Fibroblast of lung (primary cell): Measurements from ENCODE around the gene CARMIL1. TPM values are rescaled to one million over a fixed set of nuclear protein-coding genes. Genes with fewer than 3 reads are reported as not detected.

Source experiments
- DNase-seq, 2 donors: peaks; one replicate each; pipeline versions ENCODE4 v3.0.0 to v3.0.0-alpha.2; 2010; ENCODE audit warnings: low read depth in 2 of 2
- H2AFZ ChIP-seq: 2 replicates; pipeline ENCODE4 v1.5.1; 2012; ENCODE audit warnings: low read length, control low read depth, inconsistent platforms
- H3K27ac ChIP-seq: 2 replicates; pipeline ENCODE4 v1.5.1; 2011; ENCODE audit warnings: low read length, control low read depth; ENCODE audit not compliant: insufficient read depth
- H3K27me3 ChIP-seq: 2 replicates; pipeline ENCODE4 v1.5.1; 2011; ENCODE audit warnings: mild to moderate bottlenecking, low read length; ENCODE audit not compliant: control insufficient read depth, insufficient read depth
- H3K36me3 ChIP-seq: 2 replicates; pipeline ENCODE4 v1.5.1; 2011; ENCODE audit warnings: low read length; ENCODE audit not compliant: control insufficient read depth, insufficient read depth
- H3K4me1 ChIP-seq: 2 replicates; pipeline ENCODE4 v1.5.1; 2011; ENCODE audit warnings: low read length; ENCODE audit not compliant: control insufficient read depth, insufficient read depth; ENCODE audit errors: extremely low read depth
- H3K4me2 ChIP-seq: 2 replicates; pipeline ENCODE4 v1.5.1; 2011; ENCODE audit warnings: low read length, control low read depth; ENCODE audit not compliant: insufficient read depth; ENCODE audit errors: extremely low read depth
- H3K4me3 ChIP-seq, 4 experiments: fragments of 200-600 bp in 1 of 4; sonication (generic) in 1 of 4; replicated peaks in 1 of 4; 2 replicates each; pipeline ENCODE4 v1.5.1; 2011 to 2016; ENCODE audit warnings: low read length in 4 of 4, low read depth in 3 of 4, mild to moderate bottlenecking in 3 of 4, control low read depth in 2 of 4, inconsistent platforms in 1 of 4, mixed read lengths in 1 of 4; ENCODE audit not compliant: insufficient read depth in 1 of 4; ENCODE audit errors: control extremely low read depth in 1 of 4
- H3K79me2 ChIP-seq: 2 replicates; pipeline ENCODE4 v1.5.1; 2012; ENCODE audit warnings: mild to moderate bottlenecking, low read length, inconsistent platforms; ENCODE audit not compliant: control insufficient read depth, insufficient read depth
- H3K9ac ChIP-seq: 2 replicates; pipeline ENCODE4 v1.5.1; 2011; ENCODE audit warnings: mild to moderate bottlenecking, low read length, control low read depth; ENCODE audit not compliant: insufficient read depth
- H3K9me3 ChIP-seq: 2 replicates; pipeline ENCODE4 v1.5.1; 2012; ENCODE audit warnings: low read depth, low read length; ENCODE audit not compliant: control insufficient read depth, insufficient read depth
- H4K20me1 ChIP-seq: 2 replicates; pipeline ENCODE4 v1.5.1; 2011; ENCODE audit warnings: low read length; ENCODE audit not compliant: control insufficient read depth, insufficient read depth; ENCODE audit errors: extremely low read depth
- CTCF ChIP-seq, 2 donors: IDR thresholded peaks in 1 of 2; conservative IDR thresholded peaks in 1 of 2; 1 replicate in 1 of 2; 2 replicates in 1 of 2; pipeline ENCODE4 v1.5.1; 2011 to 2012; ENCODE audit warnings: low read length in 2 of 2, control low read depth in 1 of 2, inconsistent platforms in 1 of 2, low read depth in 1 of 2, mild to moderate bottlenecking in 1 of 2
- EZH2 ChIP-seq: IDR thresholded peaks from 2 replicates; pipeline ENCODE4 v1.5.1; 2012; ENCODE audit warnings: low read length, control low read depth, mild to moderate bottlenecking; ENCODE audit errors: missing control alignments
- polyA plus RNA-seq, 2 donors: library from polyadenylated mRNA; depleted of rRNA in 1 of 2; stranded (reverse) in 1 of 2; unstranded in 1 of 2; fragments of >200 nt; gene quantifications; 2 replicates each; pipeline ENCODE4 v1.2.1, GENCODE V29; 2011 to 2012; ENCODE audit warnings: missing spikeins in 1 of 2
- total RNA-seq: library from RNA; depleted of rRNA; stranded (reverse); fragments of >200 nt; gene quantifications from 2 replicates; pipeline ENCODE4 v1.2.1, GENCODE V29; 2014

CARMIL1 gene
- total and polyA plus RNA-seq, 2 donors (not counting 1 experiment from before 2014, with no cell fraction given) = 10.2 to 12.5 TPM

GRCh38 chr6:25511376-25511775, 232.2 kb downstream of the CARMIL1 start:
- no peak overlapping the region for H3K4me2 ChIP-seq

GRCh38 chr6:25512560-25512959, 233.4 kb downstream of the CARMIL1 start:
- Histone ChIP-seq H3K36me3 (no peaks in the 10 kb centered on the region), H3K27me3 (no peaks in the 10 kb centered on the region), H3K9ac (no peak overlapping the region), H3K4me1 (no peaks in the 10 kb centered on the region), H4K20me1 (no peaks in the 10 kb centered on the region), H3K27ac (no peak overlapping the region), H2AFZ (no peak overlapping the region), H3K79me2 (no peaks in the 10 kb centered on the region), H3K9me3 (no peaks in the 10 kb centered on the region), H3K4me2 (no peak overlapping the region), H3K4me3 (no peak overlapping the region)
- TF ChIP-seq CTCF (conservative IDR thresholded peaks at IDR 0.05 in 1 of 2, IDR thresholded peaks at IDR 0.05 in 1 of 2; ENCODE audit: low read depth in 1 of 2, low read length in 2 of 2) (no peak), EZH2 (no peak)
- no peak for DNase-seq

More at GRCh38 chr6:25511376-25511775, 232.2 kb downstream of the CARMIL1 start:
- Histone ChIP-seq H4K20me1 (no peaks in the 10 kb centered on the region), H3K27ac (no peak overlapping the region), H3K4me1 (no peaks in the 10 kb centered on the region), H2AFZ (no peak overlapping the region), H3K36me3 (no peaks in the 10 kb centered on the region), H3K27me3 (no peaks in the 10 kb centered on the region), H3K4me3 (no peak overlapping the region), H3K79me2 (no peaks in the 10 kb centered on the region), H3K9me3 (no peaks in the 10 kb centered on the region), H3K9ac (no peak overlapping the region)
- peak in 1 of 2 donors; percentile 15 for DNase-seq
- no peak for TF ChIP-seq CTCF (conservative IDR thresholded peaks at IDR 0.05 in 1 of 2, IDR thresholded peaks at IDR 0.05 in 1 of 2; ENCODE audit: low read depth in 1 of 2, low read length in 2 of 2)
- no peak for TF ChIP-seq EZH2

- H3K27ac ChIP-seq = no peak overlapping the region
- H3K4me3 ChIP-seq = no peak overlapping the region
- no peaks in the 10 kb centered on the region for H3K4me1 ChIP-seq
- no peak for TF ChIP-seq EZH2
- TF ChIP-seq CTCF (conservative IDR thresholded peaks at IDR 0.05 in 1 of 2, IDR thresholded peaks at IDR 0.05 in 1 of 2; ENCODE audit: low read depth in 1 of 2, low read length in 2 of 2) = no peak
- peaks cover 1% of the 10 kb centered on the region for H3K36me3 ChIP-seq
- H3K79me2 ChIP-seq = no peaks in the 10 kb centered on the region
- H3K9me3 ChIP-seq = no peaks in the 10 kb centered on the region
- DNase-seq = peak in 1 of 2 donors; percentile 32
- no peaks in the 10 kb centered on the region for H3K27me3 ChIP-seq
- no peaks in the 10 kb centered on the region for H4K20me1 ChIP-seq
- H3K4me2 ChIP-seq = no peak overlapping the region
- H3K9ac ChIP-seq = no peak overlapping the region
- H2AFZ ChIP-seq = no peak overlapping the region
Measured at GRCh38 chr6:25519856-25520255, 240.7 kb downstream of the CARMIL1 start.
